Prostate gland (tissue), 2 donors: ENCODE measurements around the gene VSTM2B.

Source experiments
- CTCF ChIP-seq, 4 experiments: fragments of 200-600 bp in 2 of 4; fragments of 450-650 bp in 2 of 4; sonication (generic) in 2 of 4; IDR thresholded peaks; 1 replicate in 3 of 4; 2 replicates in 1 of 4; pipeline ENCODE4 v1.5.1; 2016 to 2019; ENCODE audit warnings: antibody characterized with exemption in 4 of 4, mild to moderate bottlenecking in 2 of 4, moderate library complexity in 2 of 4
- POLR2A ChIP-seq: fragments of 450-650 bp; IDR thresholded peaks from one replicate; pipeline ENCODE4 v1.6.1; 2016; ENCODE audit warnings: antibody characterized with exemption, mild to moderate bottlenecking

- TF ChIP-seq POLR2A (no peak), CTCF (IDR thresholded peaks at IDR 0.05) (no peak)
Measured at GRCh38 chr19:29606420-29606747, 80.6 kb downstream of the VSTM2B start.
